GM12875 (cell line): ENCODE data around the gene RAD54L.

Source experiments
- H3K4me3 ChIP-seq: one replicate; pipeline ENCODE4 v1.5.1; 2011; ENCODE audit warnings: low read depth, low read length, control low read depth
- TF ChIP-seq, protein P1 (sequence below): IDR thresholded peaks from 2 replicates; pipeline ENCODE4 v1.5.1; 2011; ENCODE audit warnings: low read depth, mild to moderate bottlenecking, control low read depth, inconsistent platforms, low read length, moderate library complexity, borderline replicate concordance; ENCODE audit not compliant: insufficient read depth

Gene RAD54L

DNA sequence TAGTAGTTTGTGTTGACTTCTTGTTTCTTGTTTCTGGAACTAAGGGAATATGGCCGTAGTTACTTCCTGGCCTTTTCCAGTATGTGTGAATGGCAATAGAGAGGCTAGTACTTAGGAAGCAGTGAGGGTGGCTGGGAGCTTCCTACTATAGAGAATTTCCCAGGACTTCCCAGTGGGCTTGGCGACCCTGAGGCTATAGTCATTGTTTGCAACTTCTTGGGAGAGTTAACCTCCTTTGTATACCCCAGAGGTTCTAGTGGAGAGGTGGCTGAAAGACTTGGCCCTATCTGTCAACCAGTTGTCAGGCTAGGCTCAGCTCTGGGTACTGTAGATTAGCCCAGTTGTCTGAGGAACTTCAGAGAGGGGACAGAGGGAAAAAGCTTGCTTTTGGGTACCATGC, 15.6 kb downstream of the RAD54L start:
- TF ChIP-seq, protein P1, sequence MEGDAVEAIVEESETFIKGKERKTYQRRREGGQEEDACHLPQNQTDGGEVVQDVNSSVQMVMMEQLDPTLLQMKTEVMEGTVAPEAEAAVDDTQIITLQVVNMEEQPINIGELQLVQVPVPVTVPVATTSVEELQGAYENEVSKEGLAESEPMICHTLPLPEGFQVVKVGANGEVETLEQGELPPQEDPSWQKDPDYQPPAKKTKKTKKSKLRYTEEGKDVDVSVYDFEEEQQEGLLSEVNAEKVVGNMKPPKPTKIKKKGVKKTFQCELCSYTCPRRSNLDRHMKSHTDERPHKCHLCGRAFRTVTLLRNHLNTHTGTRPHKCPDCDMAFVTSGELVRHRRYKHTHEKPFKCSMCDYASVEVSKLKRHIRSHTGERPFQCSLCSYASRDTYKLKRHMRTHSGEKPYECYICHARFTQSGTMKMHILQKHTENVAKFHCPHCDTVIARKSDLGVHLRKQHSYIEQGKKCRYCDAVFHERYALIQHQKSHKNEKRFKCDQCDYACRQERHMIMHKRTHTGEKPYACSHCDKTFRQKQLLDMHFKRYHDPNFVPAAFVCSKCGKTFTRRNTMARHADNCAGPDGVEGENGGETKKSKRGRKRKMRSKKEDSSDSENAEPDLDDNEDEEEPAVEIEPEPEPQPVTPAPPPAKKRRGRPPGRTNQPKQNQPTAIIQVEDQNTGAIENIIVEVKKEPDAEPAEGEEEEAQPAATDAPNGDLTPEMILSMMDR = no peak
- H3K4me3 ChIP-seq = no peak overlapping the region

DNA sequence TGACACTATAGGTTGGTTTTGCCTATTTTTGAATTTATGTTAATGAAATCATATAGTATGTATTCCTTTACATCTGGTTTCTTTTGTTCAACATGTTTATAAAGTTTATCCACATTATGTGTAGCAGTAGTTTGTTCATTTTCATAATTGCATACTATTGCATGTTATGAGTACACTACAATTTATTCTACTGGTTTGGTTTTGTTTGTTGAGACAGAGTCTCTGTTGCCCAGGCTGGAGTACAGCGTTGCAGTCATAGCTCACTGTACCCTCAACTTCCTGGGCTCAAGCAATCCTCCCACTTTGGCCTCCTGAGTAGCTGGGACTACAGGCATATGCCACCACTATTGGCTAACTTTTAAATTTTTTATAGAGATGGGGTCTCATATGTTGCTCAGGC, 21.0 kb downstream of the RAD54L start:
- no peak overlapping the region for H3K4me3 ChIP-seq
- TF ChIP-seq, protein P1 = no peak

DNA sequence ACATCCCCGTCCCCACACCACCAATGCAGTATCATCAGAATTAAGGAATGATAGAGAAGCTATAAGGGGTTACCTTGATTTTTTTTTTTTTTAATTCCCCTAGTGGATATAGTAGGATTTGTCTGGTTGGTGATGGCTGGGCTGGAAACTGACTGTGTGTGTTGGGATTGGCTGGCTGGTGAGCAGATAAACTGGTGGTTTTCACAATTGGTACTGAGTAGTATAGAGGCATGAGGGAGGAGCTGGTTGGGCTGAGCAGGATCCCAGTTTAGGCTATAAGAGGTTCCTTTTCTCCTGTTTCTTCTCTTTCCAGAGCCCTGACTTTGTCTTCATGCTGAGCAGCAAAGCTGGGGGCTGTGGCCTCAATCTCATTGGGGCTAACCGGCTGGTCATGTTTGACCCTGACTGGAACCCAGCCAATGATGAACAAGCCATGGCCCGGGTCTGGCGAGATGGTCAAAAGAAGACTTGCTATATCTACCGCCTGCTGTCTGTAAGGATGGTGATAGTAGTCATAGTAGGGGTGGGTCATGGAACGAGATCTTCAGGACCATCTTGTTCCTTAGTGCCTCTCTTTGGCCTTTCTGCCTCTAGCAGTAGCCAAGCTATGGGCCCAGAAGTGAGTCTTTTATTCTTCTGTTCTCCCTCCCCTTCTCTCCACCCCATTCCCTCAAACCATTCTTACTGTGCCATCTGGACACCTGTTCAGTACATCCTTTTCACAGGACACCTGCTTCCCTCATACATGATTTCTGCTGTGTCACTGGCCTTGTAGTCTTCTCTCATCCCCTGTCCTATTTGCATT, 26.9 kb downstream of the RAD54L start:
- H3K4me3 ChIP-seq = no peak overlapping the region

DNA sequence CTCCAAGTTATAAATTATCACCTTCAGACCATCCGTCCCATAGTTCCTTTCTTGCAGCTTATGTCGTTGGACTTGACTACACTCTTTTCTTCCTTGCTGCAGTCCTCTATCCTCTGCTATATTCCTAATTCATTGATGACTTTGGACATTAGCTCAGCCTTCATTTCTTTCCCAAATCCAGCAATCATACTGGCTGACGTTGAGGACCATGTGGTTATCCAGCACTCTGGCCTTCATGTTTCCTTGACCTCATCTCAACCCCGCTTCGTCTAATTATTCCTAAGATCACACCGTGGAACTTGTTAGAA, 27.4 kb downstream of the RAD54L start:
- TF ChIP-seq, protein P1 = no peak
- no peak overlapping the region for H3K4me3 ChIP-seq

More for the DNA sequence above, 26.9 kb downstream of the RAD54L start:
- TF ChIP-seq, protein P1 = no peak

DNA sequence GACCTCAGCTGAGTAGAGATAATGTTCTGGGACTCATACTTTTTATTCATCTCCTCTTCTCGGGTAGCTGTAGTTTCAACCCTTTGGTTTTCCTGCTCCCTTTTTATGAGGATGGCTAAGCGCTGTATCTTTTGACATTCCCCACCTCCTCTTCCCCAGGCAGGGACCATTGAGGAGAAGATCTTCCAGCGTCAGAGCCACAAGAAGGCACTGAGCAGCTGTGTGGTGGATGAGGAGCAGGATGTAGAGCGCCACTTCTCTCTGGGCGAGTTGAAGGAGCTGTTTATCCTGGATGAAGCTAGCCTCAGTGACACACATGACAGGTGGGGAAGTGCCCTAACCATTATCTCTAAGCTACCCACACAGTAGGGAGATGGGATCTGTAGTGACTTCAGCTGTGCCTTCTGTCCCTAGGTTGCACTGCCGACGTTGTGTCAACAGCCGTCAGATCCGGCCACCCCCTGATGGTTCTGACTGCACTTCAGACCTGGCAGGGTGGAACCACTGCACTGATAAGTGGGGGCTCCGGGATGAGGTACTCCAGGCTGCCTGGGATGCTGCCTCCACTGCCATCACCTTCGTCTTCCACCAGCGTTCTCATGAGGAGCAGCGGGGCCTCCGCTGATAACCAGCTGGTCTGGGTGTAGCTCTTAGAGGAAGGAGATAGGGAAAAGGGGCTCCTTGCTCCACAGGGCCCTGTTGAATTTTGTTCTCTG, 30.3 kb downstream of the RAD54L start:
- TF ChIP-seq, protein P1 = no peak

DNA sequence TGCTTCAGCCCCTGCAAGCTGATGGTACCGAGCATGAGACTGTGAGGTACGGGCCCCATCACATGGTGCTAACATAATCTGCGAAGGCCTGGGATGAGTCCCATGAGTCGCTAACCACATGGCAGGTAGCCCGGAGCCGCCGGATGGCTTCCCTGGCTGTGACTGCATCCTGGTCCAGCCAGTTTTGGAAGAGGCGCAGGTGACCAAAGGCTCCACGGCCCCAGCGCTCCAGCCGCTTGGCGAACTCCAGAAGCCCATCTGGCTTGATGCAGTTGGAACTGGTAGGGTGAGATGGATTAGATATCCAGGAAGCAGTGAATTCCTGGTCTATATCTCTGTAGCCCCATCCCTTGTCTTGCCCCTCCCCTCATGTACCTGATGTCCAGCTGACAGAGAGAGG, 31.2 kb downstream of the RAD54L start:
- H3K4me3 ChIP-seq = no peak overlapping the region
- TF ChIP-seq, protein P1 = no peak

More for the DNA sequence above, 30.3 kb downstream of the RAD54L start:
- no peak overlapping the region for H3K4me3 ChIP-seq

DNA sequence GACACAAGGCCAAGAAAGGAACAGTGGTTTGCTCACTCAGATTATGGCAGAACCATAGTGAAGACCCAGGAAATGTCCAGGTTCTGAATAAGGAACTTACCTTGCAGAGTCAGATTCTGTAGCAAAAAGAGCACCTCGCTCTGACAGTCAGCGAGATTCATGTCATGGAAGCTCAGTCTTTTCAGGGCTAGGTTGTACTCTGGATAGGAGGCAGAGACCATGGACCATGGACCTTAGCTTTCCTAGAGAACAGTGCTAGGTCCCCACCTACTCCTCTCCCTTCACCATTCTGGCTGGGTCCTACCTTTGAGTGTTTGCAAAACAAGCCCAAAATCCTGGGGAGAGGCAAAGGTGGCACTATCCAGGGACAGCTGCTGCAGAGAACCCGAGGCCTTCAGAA, 32.5 kb downstream of the RAD54L start:
- TF ChIP-seq, protein P1 = no peak
- no peak overlapping the region for H3K4me3 ChIP-seq
